Endometrial microvascular endothelial cells (primary cell): ENCODE results near the gene EXOC6B. TPM values are rescaled to one million over a fixed set of nuclear protein-coding genes. Genes with fewer than 3 reads are reported as not detected.

ENCODE experiments used
- in situ Hi-C: cut with HindIII; loops from 2 replicates; pipeline ENCODE4 v1.10.0; 2017; ENCODE audit warnings: low sequenced_read_pairs, low pct_unique_long_range_greater_than_20kb; ENCODE audit errors: inconsistent ontology term
- total RNA-seq: library from RNA; depleted of rRNA; stranded (reverse); fragments of >200 nt; gene quantifications from one replicate; pipeline ENCODE4 v1.2.3, GENCODE V29; 2015; ENCODE audit errors: inconsistent ontology term

EXOC6B gene
- total RNA-seq, 1 donor from 2014 or later, result 32.3 TPM

- in situ Hi-C loops, result no loop called here
These were observed 71.1 kb downstream of the EXOC6B start for GRCh38 chr2:72754628-72755320.

- in situ Hi-C loops, result no loop called here
These were observed 74.7 kb downstream of the EXOC6B start for GRCh38 chr2:72750977-72751639.

DNA sequence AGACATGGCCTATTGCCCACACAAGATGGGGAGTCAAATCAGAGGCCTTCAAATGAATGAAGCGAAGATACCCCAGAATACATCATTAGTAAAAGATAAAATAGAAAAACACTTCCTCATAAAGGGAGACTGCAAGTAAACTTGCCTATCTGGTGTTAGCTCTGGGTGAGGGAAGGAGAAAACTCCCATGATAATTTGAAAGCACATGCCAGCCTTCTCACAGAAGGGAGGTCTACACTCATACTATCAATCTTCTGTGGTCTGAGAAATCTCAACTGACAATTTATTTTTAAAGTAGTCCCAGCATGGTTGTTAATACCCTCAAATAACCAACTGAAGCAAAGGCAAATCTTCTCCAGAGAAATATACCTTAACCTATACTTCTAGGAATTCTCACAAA, 75.4 kb downstream of the EXOC6B start:
- in situ Hi-C loops, result no loop called here

GRCh38 chr2:72747344-72747743, 78.5 kb downstream of the EXOC6B start:
- in situ Hi-C loops, result no loop called here

GRCh38 chr2:72745679-72746368, 80.0 kb downstream of the EXOC6B start:
- in situ Hi-C loops, result no loop called here

- in situ Hi-C loops, result no loop called here
These were observed 81.8 kb downstream of the EXOC6B start for GRCh38 chr2:72744049-72744448.

- in situ Hi-C loops, result no loop called here
These were observed 82.4 kb downstream of the EXOC6B start for GRCh38 chr2:72743481-72743880.

- in situ Hi-C loops, result no loop called here
These were observed 87.7 kb downstream of the EXOC6B start for GRCh38 chr2:72738096-72738495.

GRCh38 chr2:72734432-72734831, 91.4 kb downstream of the EXOC6B start:
- in situ Hi-C loops, result no loop called here

DNA sequence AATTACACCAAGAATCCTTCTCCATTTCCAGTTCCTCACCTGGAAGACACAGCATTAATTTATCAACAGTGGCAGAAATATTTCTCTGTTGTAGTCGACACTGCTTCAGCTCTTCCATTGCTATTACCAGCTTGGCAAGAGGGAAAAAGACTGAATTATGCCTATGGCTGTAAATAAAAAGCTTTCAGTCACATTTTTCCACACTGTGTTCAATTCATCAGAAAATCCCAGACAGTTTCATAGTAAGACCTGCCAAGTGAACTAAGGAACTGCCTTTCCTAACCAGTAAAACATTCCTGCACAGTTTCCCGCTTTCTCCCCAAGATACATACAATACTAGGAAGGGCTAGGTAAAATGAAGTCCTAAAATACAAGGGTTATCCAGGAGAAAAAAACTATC, 94.7 kb downstream of the EXOC6B start:
- in situ Hi-C loops, result no loop called here

GRCh38 chr2:72727356-72727755, 98.5 kb downstream of the EXOC6B start:
- in situ Hi-C loops, result no loop called here

DNA sequence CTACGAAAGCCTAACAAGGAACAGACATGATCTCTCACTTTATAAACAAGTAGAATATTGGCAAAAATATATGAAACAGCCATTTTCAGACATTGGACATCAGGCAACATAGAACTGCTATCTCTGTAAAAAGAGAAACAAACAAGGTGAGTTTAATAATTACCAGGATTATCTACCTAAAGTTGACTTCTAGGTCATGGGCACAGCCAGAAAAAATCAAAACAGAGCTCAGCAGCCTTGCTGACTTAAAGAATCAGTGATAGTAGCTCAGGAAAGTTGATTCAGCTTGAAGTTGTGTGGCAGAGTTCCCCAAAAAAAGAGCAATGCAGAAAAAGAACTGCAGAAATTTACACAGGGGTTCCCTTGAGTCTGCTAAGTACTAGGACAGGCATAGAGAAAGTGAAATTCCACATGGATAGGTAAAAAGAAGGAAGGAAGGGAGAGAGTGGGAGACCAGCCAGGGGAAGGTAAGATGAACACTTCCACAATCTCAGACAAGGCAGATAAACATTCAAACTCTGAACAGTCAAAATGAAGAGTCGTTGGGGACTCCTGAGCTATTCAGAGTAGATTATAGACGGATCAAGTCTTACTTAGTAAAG, 102.0 kb downstream of the EXOC6B start:
- in situ Hi-C loops, result no loop called here

DNA sequence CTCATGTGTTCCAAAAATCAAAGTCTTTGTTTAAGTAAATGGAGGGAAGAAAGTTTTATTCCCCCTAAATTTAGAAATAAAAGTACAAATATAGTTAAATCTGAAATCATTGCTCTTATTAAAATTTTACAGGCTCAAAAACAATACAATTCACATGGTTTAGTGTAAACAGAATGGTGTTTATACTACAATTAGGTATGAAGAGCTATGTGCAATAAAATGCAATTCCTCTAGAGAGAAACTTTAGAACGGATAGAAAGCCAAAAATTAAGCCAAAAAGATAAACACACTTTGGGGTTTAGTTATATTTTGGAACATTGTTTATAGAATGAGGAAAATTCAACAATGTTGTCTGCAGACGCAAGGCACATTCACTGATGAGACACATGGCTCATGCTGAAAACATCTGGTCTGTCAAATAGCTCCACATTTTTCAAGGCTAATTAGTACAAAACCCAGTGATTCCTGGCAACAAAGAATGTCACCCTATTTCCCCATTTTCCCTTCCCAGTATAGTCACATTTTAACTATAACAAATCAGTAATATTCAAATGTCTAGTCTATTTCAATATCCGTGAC, 103.3 kb downstream of the EXOC6B start:
- in situ Hi-C loops, result no loop called here

- in situ Hi-C loops, result no loop called here
These were observed 106.4 kb downstream of the EXOC6B start for GRCh38 chr2:72719416-72719815.

- in situ Hi-C loops, result no loop called here
These were observed 107.0 kb downstream of the EXOC6B start for GRCh38 chr2:72718876-72719275.

GRCh38 chr2:72716601-72717000, 109.2 kb downstream of the EXOC6B start:
- in situ Hi-C loops, result no loop called here

DNA sequence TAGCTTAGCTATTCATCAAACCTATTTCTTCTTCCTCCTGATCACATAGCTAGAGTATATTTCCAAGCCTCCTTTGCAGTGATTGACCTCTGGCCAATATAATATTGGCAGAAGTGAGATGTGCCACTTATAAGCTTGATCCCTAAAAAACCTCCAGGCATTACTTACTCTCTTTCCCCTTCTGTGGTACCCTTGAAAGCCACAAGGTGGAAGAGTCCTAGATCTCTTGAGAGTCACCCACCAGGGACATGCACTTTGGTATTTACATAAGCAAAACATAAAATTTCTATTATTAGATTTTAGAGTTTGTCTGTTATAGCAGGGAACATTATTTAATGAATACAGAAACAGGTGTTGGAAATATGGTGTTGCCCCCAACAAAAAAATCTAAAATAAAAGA, 112.0 kb downstream of the EXOC6B start:
- in situ Hi-C loops, result no loop called here

DNA sequence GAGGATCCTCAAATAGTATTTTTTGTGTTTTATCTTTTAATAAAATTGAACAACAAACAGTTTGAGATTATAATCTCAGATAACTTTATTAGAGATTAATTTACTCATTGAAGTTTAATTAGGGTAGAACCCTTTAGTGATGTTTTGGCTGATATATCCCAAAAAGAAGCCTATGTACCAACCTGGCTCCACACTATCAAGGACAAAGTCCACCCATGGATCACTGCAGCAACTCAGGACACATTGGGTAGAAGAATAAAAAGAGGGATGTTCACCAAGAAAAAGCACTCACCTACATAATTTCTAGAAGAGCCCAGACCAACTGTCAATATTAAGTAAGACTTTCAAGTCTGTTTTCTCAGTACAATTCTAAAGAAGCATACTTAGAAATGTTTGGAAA, 112.9 kb downstream of the EXOC6B start:
- in situ Hi-C loops, result no loop called here

- in situ Hi-C loops, result no loop called here
These were observed 113.5 kb downstream of the EXOC6B start for GRCh38 chr2:72712304-72712703.
